Brain microvascular endothelial cell (primary cell): ENCODE measurements around the gene PSMA4.

ENCODE experiments used
- DNase-seq: peaks from one replicate; pipeline ENCODE4 v3.0.0-alpha.2; 2020
- H3K27ac ChIP-seq: fragments of 250-450 bp; sonication (Bioruptor Pico); 2 replicates; pipeline ENCODE4 v1.5.1; 2020; ENCODE audit warnings: mild to moderate bottlenecking, moderate library complexity
- H3K27me3 ChIP-seq: fragments of 250-450 bp; sonication (Bioruptor Pico); replicated peaks from 2 replicates; pipeline ENCODE4 v1.5.1; 2020; ENCODE audit warnings: mild to moderate bottlenecking
- H3K36me3 ChIP-seq: fragments of 250-450 bp; sonication (Bioruptor Pico); replicated peaks from 2 replicates; pipeline ENCODE4 v1.5.1; 2020; ENCODE audit warnings: mild to moderate bottlenecking
- H3K4me3 ChIP-seq: 2 replicates; pipeline ENCODE4 v1.5.1; 2011; ENCODE audit warnings: low read depth, mild to moderate bottlenecking, control low read depth, low read length, moderate library complexity
- in situ Hi-C: cut with HindIII; loops from 2 replicates; pipeline ENCODE4 v1.10.0; 2017; ENCODE audit warnings: low sequenced_read_pairs, low pct_ligation_motif_present
- TF ChIP-seq, protein P1 (sequence below): IDR thresholded peaks from 2 replicates; pipeline ENCODE4 v1.5.1; 2011; ENCODE audit warnings: low read depth, mild to moderate bottlenecking, moderate library complexity, low read length, control low read depth, inconsistent platforms; ENCODE audit errors: missing control alignments

The PSMA4 gene

GRCh38 chr15:78598348-78598747 lies 58.1 kb downstream of the PSMA4 start:
- no peaks in the 10 kb centered on the region for H3K36me3 ChIP-seq
- TF ChIP-seq, protein P1, sequence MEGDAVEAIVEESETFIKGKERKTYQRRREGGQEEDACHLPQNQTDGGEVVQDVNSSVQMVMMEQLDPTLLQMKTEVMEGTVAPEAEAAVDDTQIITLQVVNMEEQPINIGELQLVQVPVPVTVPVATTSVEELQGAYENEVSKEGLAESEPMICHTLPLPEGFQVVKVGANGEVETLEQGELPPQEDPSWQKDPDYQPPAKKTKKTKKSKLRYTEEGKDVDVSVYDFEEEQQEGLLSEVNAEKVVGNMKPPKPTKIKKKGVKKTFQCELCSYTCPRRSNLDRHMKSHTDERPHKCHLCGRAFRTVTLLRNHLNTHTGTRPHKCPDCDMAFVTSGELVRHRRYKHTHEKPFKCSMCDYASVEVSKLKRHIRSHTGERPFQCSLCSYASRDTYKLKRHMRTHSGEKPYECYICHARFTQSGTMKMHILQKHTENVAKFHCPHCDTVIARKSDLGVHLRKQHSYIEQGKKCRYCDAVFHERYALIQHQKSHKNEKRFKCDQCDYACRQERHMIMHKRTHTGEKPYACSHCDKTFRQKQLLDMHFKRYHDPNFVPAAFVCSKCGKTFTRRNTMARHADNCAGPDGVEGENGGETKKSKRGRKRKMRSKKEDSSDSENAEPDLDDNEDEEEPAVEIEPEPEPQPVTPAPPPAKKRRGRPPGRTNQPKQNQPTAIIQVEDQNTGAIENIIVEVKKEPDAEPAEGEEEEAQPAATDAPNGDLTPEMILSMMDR, result no peak
- DNase-seq, result no peak
- H3K4me3 ChIP-seq, result no peak overlapping the region
- no peaks in the 10 kb centered on the region for H3K27me3 ChIP-seq
- in situ Hi-C loops, result no loop called here
- H3K27ac ChIP-seq, result no peak overlapping the region

DNA sequence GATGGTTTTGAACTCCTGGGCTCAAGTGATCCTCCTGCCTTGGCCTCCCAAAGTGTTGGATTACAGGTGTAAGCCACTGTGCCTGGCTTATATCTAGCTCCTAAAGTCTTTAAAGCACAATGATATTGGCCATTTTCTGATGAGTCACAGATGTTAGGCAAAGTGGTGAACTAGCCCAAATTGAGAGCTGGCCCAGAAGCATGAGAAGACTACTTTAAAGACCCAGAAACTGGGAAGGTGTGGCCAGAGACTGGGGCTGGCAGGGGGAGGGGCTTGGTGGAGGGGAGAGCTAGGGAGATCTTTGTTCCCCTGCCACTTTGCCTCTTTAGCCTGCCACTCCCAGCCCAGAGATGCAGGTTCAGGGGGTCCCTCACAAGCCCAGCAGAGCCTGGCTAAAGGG lies 58.9 kb downstream of the PSMA4 start:
- H3K36me3 ChIP-seq, result no peaks in the 10 kb centered on the region
- H3K27me3 ChIP-seq, result no peaks in the 10 kb centered on the region
- H3K27ac ChIP-seq, result no peak overlapping the region
- DNase-seq, result no peak
- in situ Hi-C loops, result no loop called here
- H3K4me3 ChIP-seq, result no peak overlapping the region
- TF ChIP-seq, protein P1, result no peak
